ENCODE results near the gene NDRG2.

The NDRG2 gene

DNA sequence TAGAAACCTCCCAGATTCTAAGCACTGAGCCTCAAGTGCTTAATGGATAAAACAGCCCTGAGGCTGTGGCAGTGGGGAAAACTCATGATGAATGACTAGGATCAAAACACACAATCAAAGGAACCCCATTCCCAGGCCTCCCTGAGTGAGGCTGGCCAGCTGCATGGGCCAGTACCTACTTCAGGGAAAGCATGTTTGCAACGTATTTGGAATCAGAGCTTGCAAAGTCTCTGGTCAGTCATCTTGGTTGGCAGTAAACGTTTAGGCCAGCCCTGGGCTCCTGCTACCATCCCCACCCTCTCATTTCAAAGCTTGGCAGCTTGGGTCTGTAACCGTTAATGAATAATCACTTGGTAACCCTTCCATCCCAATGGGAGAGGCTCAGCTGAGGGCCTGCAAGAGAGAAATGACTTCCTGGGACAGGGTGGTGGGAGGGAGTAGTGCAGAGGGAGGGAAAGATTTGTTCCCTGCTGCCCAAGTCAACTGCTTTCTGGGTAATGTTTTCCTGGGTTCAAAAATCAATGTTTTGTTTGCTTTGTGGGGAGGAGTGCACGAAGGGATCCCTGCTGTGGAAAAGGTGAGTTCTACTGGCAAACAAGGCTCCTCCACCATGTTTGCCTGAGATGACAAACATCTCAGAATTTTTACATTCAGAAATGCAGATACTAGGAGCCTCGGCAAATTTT, 30.7 kb upstream of the NDRG2 start:
- TF ChIP-seq, protein P1, sequence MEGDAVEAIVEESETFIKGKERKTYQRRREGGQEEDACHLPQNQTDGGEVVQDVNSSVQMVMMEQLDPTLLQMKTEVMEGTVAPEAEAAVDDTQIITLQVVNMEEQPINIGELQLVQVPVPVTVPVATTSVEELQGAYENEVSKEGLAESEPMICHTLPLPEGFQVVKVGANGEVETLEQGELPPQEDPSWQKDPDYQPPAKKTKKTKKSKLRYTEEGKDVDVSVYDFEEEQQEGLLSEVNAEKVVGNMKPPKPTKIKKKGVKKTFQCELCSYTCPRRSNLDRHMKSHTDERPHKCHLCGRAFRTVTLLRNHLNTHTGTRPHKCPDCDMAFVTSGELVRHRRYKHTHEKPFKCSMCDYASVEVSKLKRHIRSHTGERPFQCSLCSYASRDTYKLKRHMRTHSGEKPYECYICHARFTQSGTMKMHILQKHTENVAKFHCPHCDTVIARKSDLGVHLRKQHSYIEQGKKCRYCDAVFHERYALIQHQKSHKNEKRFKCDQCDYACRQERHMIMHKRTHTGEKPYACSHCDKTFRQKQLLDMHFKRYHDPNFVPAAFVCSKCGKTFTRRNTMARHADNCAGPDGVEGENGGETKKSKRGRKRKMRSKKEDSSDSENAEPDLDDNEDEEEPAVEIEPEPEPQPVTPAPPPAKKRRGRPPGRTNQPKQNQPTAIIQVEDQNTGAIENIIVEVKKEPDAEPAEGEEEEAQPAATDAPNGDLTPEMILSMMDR (IDR thresholded peaks at IDR 0.05; ENCODE audit: extremely low read depth, insufficient read depth, missing control alignments): no peak
- DNase-seq (ENCODE audit: low spot score): no peak

DNA sequence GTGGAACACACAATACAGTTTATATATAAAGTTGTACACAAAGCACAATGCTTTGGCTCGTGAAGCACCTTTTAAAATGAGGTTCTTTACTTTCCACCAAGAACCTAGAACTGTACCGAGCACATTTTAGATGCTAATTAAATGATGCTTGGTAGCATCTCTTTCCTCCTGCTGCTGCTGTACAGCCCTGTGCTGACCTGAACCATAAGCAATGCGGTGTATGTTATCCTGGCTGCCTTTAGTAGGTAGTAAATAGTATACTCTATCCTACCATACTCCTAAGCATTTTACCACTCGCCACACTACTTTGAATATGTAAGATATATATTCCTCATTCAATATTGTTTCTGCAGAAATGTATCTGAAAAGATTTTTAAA, 29.9 kb upstream of the NDRG2 start:
- TF ChIP-seq, protein P1 (IDR thresholded peaks at IDR 0.05; ENCODE audit: extremely low read depth, insufficient read depth, missing control alignments): no peak
- in situ Hi-C loops (cut with MboI; ENCODE audit: low pct_unique_long_range_greater_than_20kb, low sequenced_read_pairs, unreplicated experiment): no loop called here
- no peak for DNase-seq (ENCODE audit: low spot score)

More for the DNA sequence above, 30.7 kb upstream of the NDRG2 start:
- in situ Hi-C loops (cut with MboI; ENCODE audit: low pct_unique_long_range_greater_than_20kb, low sequenced_read_pairs, unreplicated experiment): no loop called here

DNA sequence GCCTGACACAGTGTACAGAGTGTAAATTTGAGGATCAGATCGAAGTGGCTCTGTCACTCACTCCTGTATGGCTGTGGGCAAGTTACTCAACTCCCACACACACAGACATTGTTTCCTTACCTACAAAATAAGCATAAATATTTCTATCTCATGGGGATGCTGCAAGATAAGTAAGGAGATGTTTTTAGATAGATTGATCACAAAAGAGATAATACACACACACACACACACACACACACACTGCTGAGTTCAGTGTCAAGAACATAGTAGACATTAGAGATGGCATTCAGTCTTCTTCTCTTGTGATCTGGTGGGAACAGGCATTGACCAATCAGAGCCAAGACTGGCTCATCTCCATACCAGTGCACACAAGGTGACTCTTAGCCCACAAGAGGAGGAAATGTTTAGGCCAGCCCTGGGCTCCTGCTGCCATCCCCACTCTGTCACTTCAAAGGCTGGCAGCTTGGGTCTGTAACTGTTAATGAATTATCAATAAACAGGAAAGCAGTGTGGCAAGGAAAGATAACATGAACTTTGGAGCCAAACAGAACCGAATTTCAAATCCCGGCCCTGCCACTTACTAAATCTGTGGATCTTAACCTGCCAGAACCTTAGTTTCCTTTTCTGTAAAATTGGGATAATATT, 29.4 kb upstream of the NDRG2 start:
- in situ Hi-C loops (cut with MboI; ENCODE audit: low pct_unique_long_range_greater_than_20kb, low sequenced_read_pairs, unreplicated experiment): no loop called here
- DNase-seq (ENCODE audit: low spot score): no peak
- TF ChIP-seq, protein P1 (IDR thresholded peaks at IDR 0.05; ENCODE audit: extremely low read depth, insufficient read depth, missing control alignments): no peak

DNA sequence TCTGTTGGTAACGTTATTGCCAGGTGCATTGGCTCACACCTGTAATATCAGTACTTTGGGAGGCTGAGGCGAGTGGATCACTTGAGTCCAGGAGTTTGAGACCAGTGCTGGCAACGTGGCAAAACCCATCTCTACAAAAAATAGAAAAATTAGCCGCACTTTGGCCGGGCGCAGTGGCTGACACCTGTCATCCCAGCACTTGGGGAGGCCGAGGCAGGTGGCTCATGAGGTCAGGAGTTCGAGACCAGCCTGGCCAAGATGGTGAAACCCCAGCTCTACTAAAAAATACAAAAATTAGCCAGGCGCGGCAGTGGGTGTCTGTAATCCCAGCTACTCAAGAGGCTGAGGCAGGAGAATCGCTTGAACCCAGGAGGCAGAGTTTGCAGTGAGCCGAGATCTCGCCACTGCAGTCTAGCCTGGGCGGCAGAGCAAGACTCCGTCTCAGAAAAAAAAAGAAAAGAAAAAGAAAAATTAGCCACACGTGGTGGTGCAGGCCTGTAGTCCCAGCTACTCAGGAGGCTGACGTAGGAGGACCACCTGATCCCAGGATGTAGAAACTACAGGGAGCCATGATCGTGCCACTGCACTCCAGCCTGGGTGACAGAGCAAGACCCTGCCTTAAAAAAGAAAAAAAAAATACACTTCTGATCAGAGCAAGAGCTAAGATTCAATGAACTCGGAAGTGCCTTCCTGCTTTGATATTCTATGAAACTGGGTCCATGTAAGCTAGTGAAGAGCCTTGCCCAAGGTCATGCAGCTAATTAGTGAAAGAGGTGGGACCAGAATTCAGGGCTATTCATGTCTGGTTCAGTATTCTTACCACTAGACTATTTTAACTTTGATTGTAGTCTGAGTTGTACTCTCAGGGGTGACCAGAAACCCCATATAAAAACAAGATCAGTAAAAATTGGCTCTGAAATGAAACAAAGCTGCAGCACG, 28.6 kb upstream of the NDRG2 start:
- in situ Hi-C loops (cut with MboI; ENCODE audit: low pct_unique_long_range_greater_than_20kb, low sequenced_read_pairs, unreplicated experiment): no loop called here
- no peak for DNase-seq (ENCODE audit: low spot score)
- TF ChIP-seq, protein P1 (IDR thresholded peaks at IDR 0.05; ENCODE audit: extremely low read depth, insufficient read depth, missing control alignments): no peak

DNA sequence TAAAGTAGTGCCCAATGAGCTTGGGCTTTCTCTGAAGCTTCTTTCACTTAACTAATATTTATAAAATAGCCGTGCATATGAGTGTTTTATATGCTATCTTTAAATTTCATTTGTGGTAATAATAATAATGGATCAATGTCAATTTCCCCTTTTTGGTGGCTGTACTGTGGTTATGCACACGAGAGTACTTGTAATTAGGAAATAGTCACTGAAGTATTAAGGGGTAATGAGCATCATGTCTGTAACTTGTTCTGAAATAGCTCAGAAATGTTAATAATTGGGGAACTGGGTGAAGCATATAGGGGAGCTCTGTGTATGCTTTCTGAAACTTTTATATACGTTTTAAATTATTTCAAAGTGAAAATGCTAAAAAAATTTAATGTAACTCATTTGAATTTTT, 25.7 kb upstream of the NDRG2 start:
- no peak for DNase-seq (ENCODE audit: low spot score)
- TF ChIP-seq, protein P1 (IDR thresholded peaks at IDR 0.05; ENCODE audit: extremely low read depth, insufficient read depth, missing control alignments): no peak
- in situ Hi-C loops (cut with MboI; ENCODE audit: low pct_unique_long_range_greater_than_20kb, low sequenced_read_pairs, unreplicated experiment): no loop called here

DNA sequence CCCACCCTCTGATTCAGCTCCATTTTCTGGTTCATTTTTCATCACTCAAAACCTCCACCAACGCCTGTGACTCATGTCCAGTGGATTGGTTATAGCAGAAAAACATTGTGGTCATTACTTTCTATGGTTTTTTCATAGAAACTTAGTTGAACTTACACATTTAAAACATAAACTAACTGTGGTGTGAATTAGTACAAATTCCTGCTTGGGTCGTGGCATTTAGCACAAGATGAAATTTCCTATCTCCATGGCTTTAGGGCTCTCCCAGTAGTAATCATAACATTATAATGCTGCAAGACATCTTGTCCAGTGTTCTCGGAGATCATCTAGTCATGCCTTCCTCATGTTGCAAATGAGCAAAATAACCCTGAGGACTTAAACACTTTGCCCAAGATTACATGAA, 24.4 kb upstream of the NDRG2 start:
- DNase-seq (ENCODE audit: low spot score): no peak
- in situ Hi-C loops (cut with MboI; ENCODE audit: low pct_unique_long_range_greater_than_20kb, low sequenced_read_pairs, unreplicated experiment): no loop called here
- TF ChIP-seq, protein P1 (IDR thresholded peaks at IDR 0.05; ENCODE audit: extremely low read depth, insufficient read depth, missing control alignments): no peak

Measured in GM13977 (cell line).